ENCODE measurements around the gene ATAD3B.
"Not testable (repeated sequence)": the region's sequence is repeated elsewhere in the genome, so short reads cannot be mapped to it uniquely, and the experiment has no call there.

GRCh38 chr1:1533176-1533893 is 61.8 kb downstream of the ATAD3B start:
- TF ChIP-seq RAD21 (IDR thresholded peaks at IDR 0.05; ENCODE audit: low read length); CTCF (conservative IDR thresholded peaks at IDR 0.05; ENCODE audit: low read depth, low read length): not testable (repeated sequence)
